GM18502 (cell line): ENCODE measurements around the gene TOGARAM1.

Experiments
- ATAC-seq: cut with Tn5 transposase; IDR thresholded peaks from one replicate; pipeline ENCODE4 v1.9.1; 2021; ENCODE audit warnings: mild to moderate bottlenecking; ENCODE audit not compliant: unreplicated experiment, poor library complexity

Gene TOGARAM1

GRCh38 chr14:45083976-45084722, 122.2 kb downstream of the TOGARAM1 start, which contains the start of gene PRPF39:
TSS of gene PRPF39 (plus strand) at chr14:45084116. CDS start at chr14:45095240, 11,124 bp downstream.
- ATAC-seq = peak; percentile 95

GRCh38 chr14:45084946-45085346, 123.0 kb downstream of the TOGARAM1 start:
- no peak for ATAC-seq

- peak; percentile 87 for ATAC-seq
Observed at GRCh38 chr14:45089813-45090212, 127.8 kb downstream of the TOGARAM1 start.

GRCh38 chr14:45091710-45092109, 129.7 kb downstream of the TOGARAM1 start:
- no peak for ATAC-seq

GRCh38 chr14:45094275-45094674, 132.3 kb downstream of the TOGARAM1 start:
- ATAC-seq = no peak

GRCh38 chr14:45095143-45095542, 133.2 kb downstream of the TOGARAM1 start:
- no peak for ATAC-seq

GRCh38 chr14:45096218-45096617, 134.2 kb downstream of the TOGARAM1 start:
- no peak for ATAC-seq

- no peak for ATAC-seq
Observed at GRCh38 chr14:45103806-45104205, 141.8 kb downstream of the TOGARAM1 start.

- no peak for ATAC-seq
Observed at GRCh38 chr14:45104561-45104960, 142.6 kb downstream of the TOGARAM1 start.

- ATAC-seq = no peak
Observed at GRCh38 chr14:45112896-45113781, 151.1 kb downstream of the TOGARAM1 start.

- no peak for ATAC-seq
Observed at GRCh38 chr14:45114327-45114726, 152.3 kb downstream of the TOGARAM1 start.

GRCh38 chr14:45118594-45118993, 156.6 kb downstream of the TOGARAM1 start:
- ATAC-seq = no peak

- ATAC-seq = no peak
Observed at GRCh38 chr14:45120096-45120495, 158.1 kb downstream of the TOGARAM1 start.

- ATAC-seq = no peak
Observed at GRCh38 chr14:45123271-45123670, 161.3 kb downstream of the TOGARAM1 start.
